ENCODE measurements around the gene TMCO6.

TMCO6 gene

DNA sequence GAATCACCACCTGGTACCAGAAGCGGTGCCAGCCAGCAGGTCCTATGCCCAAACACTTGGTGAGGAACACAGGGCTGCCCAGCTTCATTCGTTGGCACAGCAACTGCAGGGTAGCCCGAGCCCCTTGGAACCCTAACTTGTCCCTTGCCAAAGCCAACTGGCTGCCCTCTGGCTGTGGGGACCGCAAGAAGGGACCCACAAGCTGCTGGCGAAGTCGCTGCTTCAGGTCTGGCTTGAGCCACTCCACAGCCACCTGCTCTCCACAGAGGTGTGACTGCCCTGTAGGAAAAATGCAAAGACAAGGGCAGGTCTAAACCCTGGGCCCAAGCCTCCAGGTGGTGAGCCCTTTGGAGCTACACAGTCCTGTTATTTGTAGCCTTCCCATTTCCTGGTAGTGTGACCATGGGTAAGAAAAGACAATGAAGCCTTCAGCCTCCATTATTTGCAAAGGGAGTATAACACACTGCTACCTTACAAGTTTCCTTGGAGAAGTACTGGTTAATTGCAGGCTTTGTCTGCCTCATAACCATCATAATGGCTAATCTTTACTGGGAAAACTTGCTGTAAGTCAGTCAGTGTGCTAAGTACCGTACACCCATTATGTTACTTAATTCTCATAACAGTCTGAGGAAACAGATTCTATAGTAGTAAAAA lies 32.3 kb downstream of the TMCO6 start:
- H3K9me3 ChIP-seq (ENCODE audit: control insufficient read depth, insufficient read depth, low read length): no peaks in the 10 kb centered on the region
- no CpG with 5 or more reads among the region's 7 CpGs for WGBS (ENCODE audit: insufficient coverage, insufficient read length)

GRCh38 chr5:140672455-140673186 lies 33.4 kb downstream of the TMCO6 start:
- no peak overlapping the region for H3K27ac ChIP-seq (ENCODE audit: low read length)
- no peak for DNase-seq (ENCODE audit: low read depth, low spot score)
- H3K9me3 ChIP-seq (ENCODE audit: control insufficient read depth, insufficient read depth, low read length): no peaks in the 10 kb centered on the region
- WGBS (ENCODE audit: insufficient coverage, insufficient read length): no CpG with 5 or more reads among the region's 70 CpGs
- no peaks in the 10 kb centered on the region for H3K4me1 ChIP-seq (ENCODE audit: control insufficient read depth, insufficient read depth, low read length)
- H3K27me3 ChIP-seq (ENCODE audit: control insufficient read depth, insufficient read depth, low read length): no peaks in the 10 kb centered on the region
- H3K4me3 ChIP-seq (ENCODE audit: low read length): no peak overlapping the region
- H3K36me3 ChIP-seq (ENCODE audit: control insufficient read depth, insufficient read depth, low read length): peaks cover 36% of the 10 kb centered on the region

More for the DNA sequence above, 32.3 kb downstream of the TMCO6 start:
- no peak overlapping the region for H3K4me3 ChIP-seq (ENCODE audit: low read length)
- H3K4me1 ChIP-seq (ENCODE audit: control insufficient read depth, insufficient read depth, low read length): no peaks in the 10 kb centered on the region
- no peaks in the 10 kb centered on the region for H3K27me3 ChIP-seq (ENCODE audit: control insufficient read depth, insufficient read depth, low read length)
- no peak overlapping the region for H3K27ac ChIP-seq (ENCODE audit: low read length)
- H3K36me3 ChIP-seq (ENCODE audit: control insufficient read depth, insufficient read depth, low read length): peaks cover 28% of the 10 kb centered on the region
- no peak for DNase-seq (ENCODE audit: low read depth, low spot score)

- H3K36me3 ChIP-seq (ENCODE audit: control insufficient read depth, insufficient read depth, low read length): peaks cover 35% of the 10 kb centered on the region
- no peak within 1 kb of the TSS for H3K4me3 ChIP-seq (ENCODE audit: low read length)
Measured at GRCh38 chr5:140673187-140673976, 34.1 kb downstream of the TMCO6 start, which contains the start of gene DND1. Gene DND1, minus strand, starts transcription at chr5:140673576. Its CDS starts 34 bp downstream, at chr5:140673542.

GRCh38 chr5:140674211-140674610 lies 35.0 kb downstream of the TMCO6 start:
- no peak for DNase-seq (ENCODE audit: low read depth, low spot score)
- WGBS (ENCODE audit: insufficient coverage, insufficient read length): no CpG with 5 or more reads among the region's 2 CpGs

More at GRCh38 chr5:140673187-140673976, 34.1 kb downstream of the TMCO6 start, which contains the start of gene DND1:
- H3K4me1 ChIP-seq (ENCODE audit: control insufficient read depth, insufficient read depth, low read length): no peaks in the 10 kb centered on the region
- H3K27ac ChIP-seq (ENCODE audit: low read length): no peak within 1 kb of the TSS
- no peak for DNase-seq (ENCODE audit: low read depth, low spot score)
- no CpG with 5 or more reads among the region's 45 CpGs for WGBS (ENCODE audit: insufficient coverage, insufficient read length)
- H3K27me3 ChIP-seq (ENCODE audit: control insufficient read depth, insufficient read depth, low read length): no peaks in the 10 kb centered on the region
- no peaks in the 10 kb centered on the region for H3K9me3 ChIP-seq (ENCODE audit: control insufficient read depth, insufficient read depth, low read length)

GRCh38 chr5:140674629-140675028 lies 35.4 kb downstream of the TMCO6 start:
- no peaks in the 10 kb centered on the region for H3K9me3 ChIP-seq (ENCODE audit: control insufficient read depth, insufficient read depth, low read length)
- H3K4me3 ChIP-seq (ENCODE audit: low read length): no peak overlapping the region
- H3K4me1 ChIP-seq (ENCODE audit: control insufficient read depth, insufficient read depth, low read length): no peaks in the 10 kb centered on the region
- no peaks in the 10 kb centered on the region for H3K27me3 ChIP-seq (ENCODE audit: control insufficient read depth, insufficient read depth, low read length)
- H3K36me3 ChIP-seq (ENCODE audit: control insufficient read depth, insufficient read depth, low read length): peaks cover 23% of the 10 kb centered on the region
- DNase-seq (ENCODE audit: low read depth, low spot score): no peak
- no peak overlapping the region for H3K27ac ChIP-seq (ENCODE audit: low read length)
- no CpG with 5 or more reads among the region's 4 CpGs for WGBS (ENCODE audit: insufficient coverage, insufficient read length)

More at GRCh38 chr5:140674211-140674610, 35.0 kb downstream of the TMCO6 start:
- Histone ChIP-seq H3K27me3 (ENCODE audit: control insufficient read depth, insufficient read depth, low read length) (no peaks in the 10 kb centered on the region), H3K4me1 (ENCODE audit: control insufficient read depth, insufficient read depth, low read length) (no peaks in the 10 kb centered on the region), H3K4me3 (ENCODE audit: low read length) (no peak overlapping the region), H3K36me3 (ENCODE audit: control insufficient read depth, insufficient read depth, low read length) (peaks cover 27% of the 10 kb centered on the region), H3K27ac (ENCODE audit: low read length) (no peak overlapping the region), H3K9me3 (ENCODE audit: control insufficient read depth, insufficient read depth, low read length) (no peaks in the 10 kb centered on the region)

DNA sequence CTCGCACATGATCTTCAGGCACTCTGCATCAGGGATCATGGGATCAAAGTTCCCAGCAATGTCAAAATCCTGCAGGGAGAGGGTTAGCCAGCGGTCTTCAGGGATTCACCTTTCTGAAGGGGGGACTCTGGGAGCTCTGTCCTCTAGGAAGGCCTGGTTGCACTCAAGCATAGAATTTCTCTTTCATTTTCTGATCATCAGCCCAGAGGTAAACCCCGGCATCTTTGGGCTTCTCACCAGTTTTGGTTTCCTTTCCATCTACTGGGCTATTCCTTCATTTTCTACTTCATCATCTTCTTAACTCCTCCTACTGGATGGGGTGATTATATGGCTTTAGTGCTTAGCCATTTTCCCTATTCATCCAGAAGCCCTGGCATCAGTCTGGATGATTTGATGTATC lies 38.7 kb downstream of the TMCO6 start:
- Histone ChIP-seq H3K36me3 (ENCODE audit: control insufficient read depth, insufficient read depth, low read length) (peaks cover 27% of the 10 kb centered on the region), H3K27me3 (ENCODE audit: control insufficient read depth, insufficient read depth, low read length) (no peaks in the 10 kb centered on the region), H3K27ac (ENCODE audit: low read length) (no peak overlapping the region), H3K4me3 (ENCODE audit: low read length) (no peak overlapping the region), H3K4me1 (ENCODE audit: control insufficient read depth, insufficient read depth, low read length) (no peaks in the 10 kb centered on the region), H3K9me3 (ENCODE audit: control insufficient read depth, insufficient read depth, low read length) (no peaks in the 10 kb centered on the region)
- WGBS (ENCODE audit: insufficient coverage, insufficient read length): no CpG with 5 or more reads among the region's 3 CpGs
- no peak for DNase-seq (ENCODE audit: low read depth, low spot score)

GRCh38 chr5:140678993-140679392 lies 39.7 kb downstream of the TMCO6 start:
- no CpG with 5 or more reads among the region's 7 CpGs for WGBS (ENCODE audit: insufficient coverage, insufficient read length)
- Histone ChIP-seq H3K4me3 (ENCODE audit: low read length) (no peak overlapping the region), H3K27me3 (ENCODE audit: control insufficient read depth, insufficient read depth, low read length) (no peaks in the 10 kb centered on the region), H3K36me3 (ENCODE audit: control insufficient read depth, insufficient read depth, low read length) (peaks cover 25% of the 10 kb centered on the region), H3K27ac (ENCODE audit: low read length) (no peak overlapping the region), H3K4me1 (ENCODE audit: control insufficient read depth, insufficient read depth, low read length) (no peaks in the 10 kb centered on the region), H3K9me3 (ENCODE audit: control insufficient read depth, insufficient read depth, low read length) (no peaks in the 10 kb centered on the region)
- DNase-seq (ENCODE audit: low read depth, low spot score): no peak

GRCh38 chr5:140690376-140690932 lies 51.2 kb downstream of the TMCO6 start:
- Histone ChIP-seq H3K9me3 (ENCODE audit: control insufficient read depth, insufficient read depth, low read length) (no peaks in the 10 kb centered on the region), H3K27me3 (ENCODE audit: control insufficient read depth, insufficient read depth, low read length) (no peaks in the 10 kb centered on the region), H3K27ac (ENCODE audit: low read length) (no peak overlapping the region), H3K4me3 (ENCODE audit: low read length) (peak overlapping the region; percentile 93; the same call in 1 of the 2 replicates), H3K4me1 (ENCODE audit: control insufficient read depth, insufficient read depth, low read length) (no peaks in the 10 kb centered on the region), H3K36me3 (ENCODE audit: control insufficient read depth, insufficient read depth, low read length) (peaks cover 7% of the 10 kb centered on the region; the same call in 1 of the 2 replicates)
- DNase-seq (ENCODE audit: low read depth, low spot score): no peak
- WGBS (ENCODE audit: insufficient coverage, insufficient read length): no CpG with 5 or more reads among the region's 8 CpGs

DNA sequence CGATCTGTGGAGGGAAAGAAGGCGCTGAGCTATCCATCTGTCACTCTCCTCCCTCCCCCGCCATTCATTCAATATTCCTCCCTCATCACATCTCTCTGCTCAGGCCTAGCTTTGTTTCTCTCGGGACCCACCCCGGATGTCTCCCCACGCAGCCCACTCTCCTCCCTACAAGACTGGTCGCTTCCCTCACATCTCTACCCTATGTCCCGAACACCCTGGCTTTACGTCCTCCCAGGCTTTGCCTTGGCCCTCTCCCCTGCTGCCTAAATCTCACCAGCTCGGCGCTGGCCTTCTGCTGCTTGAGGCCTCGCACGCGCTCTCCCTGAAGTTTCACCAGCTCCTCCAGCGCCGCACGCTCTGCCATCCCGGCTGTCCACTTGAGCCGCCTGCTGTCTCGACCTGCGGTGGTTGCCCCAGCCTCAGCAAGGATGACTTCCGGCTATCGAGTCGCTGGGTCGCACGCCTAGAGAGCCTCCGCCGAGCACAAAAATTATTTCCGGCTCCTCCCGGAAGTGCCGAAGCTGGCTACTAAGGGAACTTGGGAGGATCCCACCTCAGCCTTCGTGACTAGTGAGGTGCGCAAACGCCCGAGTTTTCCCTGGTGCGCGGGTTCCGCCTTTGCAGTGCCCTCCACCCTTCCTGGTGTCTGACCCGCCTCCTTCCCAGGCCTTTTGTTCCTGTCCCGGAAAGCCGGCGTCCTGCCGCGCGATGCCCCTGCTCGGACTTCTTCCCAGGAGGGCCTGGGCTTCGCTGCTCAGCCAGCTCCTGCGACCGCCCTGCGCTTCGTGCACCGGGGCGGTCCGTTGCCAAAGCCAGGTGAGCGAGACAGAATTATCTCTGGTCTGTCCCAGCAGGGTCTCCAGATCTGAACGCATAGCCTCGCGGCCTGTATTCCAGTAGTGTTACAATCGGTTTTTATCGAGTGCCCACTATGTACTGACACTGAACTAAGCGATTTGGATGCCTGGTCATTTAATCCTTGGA lies 52.0 kb downstream of the TMCO6 start, which contains the start of the genes HARS1 and HARS2:
Gene HARS1 (minus strand): TSS at position 430 of the 984 bp plus-strand sequence. CDS start 66 bp downstream, at position 364.
Gene HARS2 (plus strand): TSS at position 515 of the 984 bp plus-strand sequence. CDS start 194 bp downstream, at position 709.
- H3K9me3 ChIP-seq (ENCODE audit: control insufficient read depth, insufficient read depth, low read length): no peaks in the 10 kb centered on the region
- DNase-seq (ENCODE audit: low read depth, low spot score): peak; percentile 80
- H3K27ac ChIP-seq (ENCODE audit: low read length): no peak within 1 kb of the TSS
- H3K4me3 ChIP-seq (ENCODE audit: low read length): peak within 1 kb of the TSS; percentile 93
- H3K27me3 ChIP-seq (ENCODE audit: control insufficient read depth, insufficient read depth, low read length): no peaks in the 10 kb centered on the region
- H3K36me3 ChIP-seq (ENCODE audit: control insufficient read depth, insufficient read depth, low read length): peaks cover 11% of the 10 kb centered on the region; the same call in 1 of the 2 replicates
- WGBS (ENCODE audit: insufficient coverage, insufficient read length): no CpG with 5 or more reads among the region's 61 CpGs
- no peaks in the 10 kb centered on the region for H3K4me1 ChIP-seq (ENCODE audit: control insufficient read depth, insufficient read depth, low read length)
